GM23248 (cell line): Measurements from ENCODE around the gene RNASEH2B.

Experiments used
- EZH2 ChIP-seq: fragments of 200-600 bp; sonication (generic); IDR thresholded peaks from 2 replicates; pipeline ENCODE4 v1.6.1; 2018; ENCODE audit warnings: antibody characterized with exemption, mild to moderate bottlenecking; ENCODE audit not compliant: insufficient read depth, poor library complexity, severe bottlenecking
- EZH2phosphoT487 ChIP-seq: fragments of 200-600 bp; sonication (generic); IDR thresholded peaks from 2 replicates; pipeline ENCODE4 v1.6.1; 2018; ENCODE audit warnings: antibody characterized with exemption, moderate library complexity, mild to moderate bottlenecking, low read depth; ENCODE audit not compliant: insufficient read depth

DNA sequence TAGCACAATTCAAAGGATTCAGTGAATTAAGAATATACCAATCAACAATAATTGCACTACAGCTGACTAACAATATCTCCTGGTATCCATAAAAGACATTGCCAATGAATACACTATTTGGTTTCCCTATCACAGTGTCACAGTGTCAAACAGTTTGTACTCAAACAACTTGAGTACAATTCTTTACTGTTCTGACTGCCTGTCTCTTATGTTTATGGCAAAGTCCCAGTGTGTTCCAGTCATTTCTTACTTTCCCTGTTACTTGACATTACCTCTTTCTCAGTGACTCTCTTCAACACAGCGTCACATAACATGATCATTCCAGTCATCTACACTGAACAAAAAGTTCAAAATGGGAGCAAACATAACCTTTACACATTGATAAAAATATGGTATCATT is 21.2 kb upstream of the RNASEH2B start:
- TF ChIP-seq EZH2 (no peak), EZH2phosphoT487 (no peak)
